GM20431 (cell line): ENCODE measurements around the gene TGFBR3.

ENCODE experiments used
- in situ Hi-C: fragments of 300-500 bp; cut with MseI, MboI; formaldehyde crosslinking; loops from one replicate; pipeline ENCODE4 v1.15.0; 2020; ENCODE audit warnings: low sequenced_read_pairs; ENCODE audit not compliant: unreplicated experiment

Gene TGFBR3

DNA sequence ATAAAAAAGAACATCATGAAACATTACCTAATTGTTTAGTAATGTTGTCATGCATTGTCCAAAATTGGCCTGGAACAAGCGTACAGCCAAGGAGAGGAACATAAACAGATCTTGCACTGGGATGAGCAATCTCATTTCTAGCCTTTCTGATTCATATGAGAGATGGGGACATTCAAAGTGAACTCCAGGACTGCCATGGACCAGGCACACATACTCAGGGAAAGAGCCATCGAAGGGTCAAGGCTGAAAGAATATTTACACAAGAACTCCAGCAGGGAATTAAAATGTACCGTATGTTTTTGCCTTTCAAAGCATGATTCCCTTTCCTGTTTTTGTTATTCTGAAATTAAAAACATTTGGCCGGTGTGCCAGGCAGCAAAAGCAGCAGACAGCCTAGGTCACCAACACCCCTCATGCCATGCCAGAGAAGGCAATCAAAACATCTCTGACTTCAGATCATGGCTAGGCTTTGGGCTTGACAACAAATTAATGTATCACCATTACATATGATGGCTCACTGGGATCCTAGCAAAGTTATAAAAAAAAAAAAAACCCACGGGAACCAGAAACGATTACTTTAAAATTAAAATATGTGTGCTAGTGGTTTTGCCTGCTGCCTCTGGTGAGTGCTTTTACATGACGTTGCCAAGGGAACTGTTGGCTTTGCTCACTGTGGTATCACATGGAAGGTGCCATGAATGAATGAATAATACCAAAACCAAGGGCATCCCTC is 159.8 kb downstream of the TGFBR3 start:
- in situ Hi-C loops, result no loop called here

DNA sequence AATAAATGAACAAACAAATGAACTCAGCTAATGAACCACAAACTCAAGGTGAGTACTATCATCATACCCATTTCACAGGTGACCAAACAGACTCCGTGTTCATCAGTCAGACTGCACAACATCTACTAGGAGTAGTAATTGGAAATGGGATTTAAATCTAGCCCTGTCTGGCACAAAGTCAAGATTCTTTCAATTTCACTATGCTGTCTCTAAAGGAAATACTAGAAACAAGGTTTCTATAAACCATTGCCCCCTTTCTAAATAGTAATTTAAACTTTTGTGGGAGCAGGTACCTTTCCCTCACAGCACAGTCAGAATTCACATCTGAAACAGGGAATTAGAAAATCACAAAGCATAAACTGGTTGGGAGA is 160.3 kb downstream of the TGFBR3 start:
- in situ Hi-C loops, result no loop called here

DNA sequence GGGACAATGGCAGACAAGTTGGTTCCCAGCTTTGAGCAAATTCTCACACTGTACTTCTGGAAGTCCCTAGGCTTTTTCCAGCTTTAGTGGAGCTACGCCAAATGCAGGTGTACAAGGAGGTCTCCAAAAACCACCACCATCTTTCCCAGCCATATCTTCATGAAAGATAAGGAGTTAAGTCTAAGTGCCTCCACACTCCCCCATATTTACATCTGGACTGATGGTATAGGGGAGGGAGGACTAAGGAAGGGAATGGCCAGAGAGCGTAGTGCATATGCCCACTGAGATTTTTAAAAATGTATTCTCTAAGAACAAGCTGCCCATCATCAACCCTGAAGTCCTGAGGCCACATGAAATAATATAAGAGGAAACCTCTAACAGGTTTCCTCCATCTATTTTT is 161.3 kb downstream of the TGFBR3 start:
- in situ Hi-C loops, result no loop called here

DNA sequence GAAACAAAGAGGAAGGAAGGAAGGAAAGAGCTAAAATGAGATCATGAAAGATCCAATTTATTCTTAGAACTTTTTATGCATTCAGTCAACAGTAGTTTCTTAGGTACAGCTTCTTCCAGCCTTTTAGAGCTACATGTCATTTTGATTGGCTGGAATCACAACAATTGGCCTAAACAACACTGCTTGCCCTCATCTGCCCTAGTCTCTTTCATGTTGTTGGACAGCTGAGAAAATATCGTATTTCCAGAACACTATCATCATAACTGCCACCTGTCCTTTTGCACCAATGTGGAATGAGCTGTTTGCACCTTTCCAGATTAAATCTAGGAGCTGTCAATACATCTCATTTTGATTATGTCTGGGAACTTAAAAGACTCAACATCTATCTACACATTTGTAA is 161.7 kb downstream of the TGFBR3 start:
- in situ Hi-C loops, result no loop called here

DNA sequence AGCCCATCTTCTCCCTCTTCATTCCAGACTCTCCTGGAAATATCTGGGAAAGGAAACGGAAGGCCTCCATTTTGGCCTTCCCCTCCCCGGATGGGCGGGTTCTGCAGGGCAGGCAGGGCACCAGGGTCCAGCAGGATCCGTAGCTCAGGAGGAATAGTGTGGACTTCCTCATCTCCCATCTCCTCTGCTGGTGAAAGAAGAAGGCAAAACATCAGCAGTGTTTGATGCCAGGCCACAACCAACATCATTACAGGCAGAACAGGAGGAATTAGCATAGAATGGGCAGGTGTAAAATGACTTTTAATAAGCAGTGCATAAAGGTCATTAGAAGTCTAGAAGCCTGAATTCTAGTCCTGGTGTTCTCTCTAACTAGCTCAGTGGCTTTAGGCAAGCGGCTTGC is 165.9 kb downstream of the TGFBR3 start:
- in situ Hi-C loops, result no loop called here

DNA sequence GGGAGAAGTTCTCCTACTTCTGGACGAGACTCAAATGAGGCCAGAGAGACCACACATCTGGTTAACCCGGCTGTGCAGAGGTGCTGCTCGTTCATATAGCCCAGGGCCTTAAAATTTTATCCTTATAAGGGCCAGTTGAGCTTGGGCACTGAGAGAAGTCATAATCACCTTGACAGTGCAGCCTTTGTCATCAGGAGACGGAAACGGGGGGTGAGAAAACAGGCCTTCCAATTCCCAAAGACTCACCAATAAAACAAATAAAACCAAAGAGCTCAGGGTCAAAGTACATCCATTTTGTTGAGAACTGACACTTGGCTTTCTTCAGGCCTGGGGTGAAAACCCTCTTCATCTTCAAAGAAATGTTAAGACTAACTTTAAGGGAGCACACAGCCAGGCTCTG is 167.1 kb downstream of the TGFBR3 start:
- in situ Hi-C loops, result no loop called here

DNA sequence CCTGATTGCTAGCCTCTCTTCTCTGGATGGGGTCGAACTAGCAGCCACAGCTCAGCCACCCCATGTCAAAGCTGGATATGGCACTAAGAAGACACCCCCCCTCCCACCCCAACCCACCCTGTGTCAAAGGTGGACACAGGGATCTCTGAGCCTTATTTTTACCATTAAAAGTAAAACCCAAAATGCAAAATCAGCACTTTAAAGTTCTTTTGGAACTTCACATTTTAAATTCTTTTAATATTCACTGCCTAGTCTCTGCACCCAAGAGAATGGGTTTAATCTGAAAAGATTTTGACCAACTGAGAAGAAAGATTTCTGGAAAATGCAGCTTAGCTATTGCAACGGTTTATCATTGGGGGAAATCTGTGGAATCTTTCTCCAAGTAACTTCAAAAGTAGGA is 167.6 kb downstream of the TGFBR3 start:
- in situ Hi-C loops, result no loop called here

DNA sequence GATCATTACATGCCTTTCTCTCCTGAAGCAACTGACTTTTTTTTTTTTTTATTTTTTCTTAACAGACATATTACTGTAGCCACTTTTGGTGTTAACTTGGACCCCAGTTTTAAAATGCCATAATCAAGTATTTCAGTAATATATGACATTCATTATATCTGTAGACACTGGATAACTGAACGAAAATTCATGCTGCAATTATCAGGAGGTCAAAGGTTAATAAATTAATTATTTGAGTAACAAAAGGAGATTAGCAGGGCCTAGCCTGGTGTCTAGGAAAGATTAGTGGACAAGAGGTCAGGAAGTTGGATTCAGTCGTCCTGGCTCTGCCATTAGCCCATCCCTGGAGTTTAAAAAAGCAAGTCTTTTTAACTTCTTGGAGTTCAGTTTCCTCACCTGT is 168.1 kb downstream of the TGFBR3 start:
- in situ Hi-C loops, result no loop called here

DNA sequence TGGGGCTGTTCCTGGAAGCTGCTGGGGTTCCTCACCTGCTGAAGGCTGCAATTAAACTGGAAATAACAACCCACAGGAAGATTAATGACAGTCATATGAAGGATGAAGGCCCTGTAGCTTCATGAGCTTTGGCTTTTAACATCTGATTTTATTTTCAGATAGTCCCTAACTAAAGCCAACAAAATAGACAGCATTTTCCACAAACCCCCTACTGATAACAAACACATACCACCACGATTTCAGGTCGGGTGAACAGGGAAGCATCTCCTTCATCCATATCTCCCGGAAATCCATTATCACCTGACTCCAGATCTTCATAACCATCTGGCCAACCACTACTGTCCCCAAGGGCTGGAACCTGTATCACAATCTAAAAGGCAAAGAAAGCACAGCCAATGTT is 169.6 kb downstream of the TGFBR3 start:
- in situ Hi-C loops, result no loop called here

DNA sequence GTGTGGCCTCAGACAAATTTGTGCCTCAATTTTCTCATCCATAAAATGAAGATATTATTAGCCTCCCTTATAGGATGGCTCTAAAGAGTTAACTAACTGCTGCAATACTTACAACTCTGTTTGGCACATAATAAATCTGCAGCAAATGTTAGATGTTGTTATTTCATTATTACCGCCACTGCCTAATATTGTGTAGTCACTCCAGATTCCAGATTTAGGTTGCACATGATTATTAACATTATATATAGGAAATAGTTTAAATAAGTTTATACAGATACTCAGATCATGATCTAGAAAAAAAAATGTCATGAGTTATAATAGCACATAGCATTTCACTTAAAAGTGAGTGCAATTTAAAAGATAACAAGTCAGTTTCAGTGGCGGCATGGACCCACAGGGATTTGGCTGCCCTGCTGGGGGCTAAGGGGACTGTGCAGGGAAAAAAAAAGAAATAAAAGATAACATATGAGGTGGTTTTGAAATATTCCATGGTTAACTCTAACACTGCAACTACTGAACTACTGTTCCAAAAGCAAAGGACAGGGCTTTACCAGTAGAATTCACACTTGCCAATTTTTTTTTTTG is 170.4 kb downstream of the TGFBR3 start:
- in situ Hi-C loops, result no loop called here

DNA sequence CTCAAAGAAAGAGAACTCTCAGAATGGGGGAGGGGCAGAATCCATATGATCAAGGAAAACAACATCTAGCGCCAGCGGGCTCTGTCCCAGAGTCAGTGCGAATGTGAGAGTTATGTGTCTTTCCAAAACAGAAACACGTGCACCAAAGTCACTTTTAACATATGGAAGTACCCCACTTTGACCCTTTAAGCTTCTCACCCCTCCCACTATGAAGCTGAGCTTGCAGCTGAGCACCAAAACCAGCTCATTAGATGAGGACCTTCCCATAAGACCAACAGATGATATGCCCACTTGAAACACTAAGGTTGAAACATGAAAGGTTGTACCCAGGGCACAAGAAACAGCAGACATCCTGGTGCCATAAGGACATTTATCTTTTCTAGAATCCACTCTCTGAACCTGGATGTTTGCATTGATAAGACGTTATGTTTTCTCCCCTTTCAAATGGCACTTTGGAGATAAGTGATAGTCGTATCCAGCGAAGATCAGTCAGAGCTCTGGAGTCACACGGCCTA is 171.0 kb downstream of the TGFBR3 start:
- in situ Hi-C loops, result no loop called here

DNA sequence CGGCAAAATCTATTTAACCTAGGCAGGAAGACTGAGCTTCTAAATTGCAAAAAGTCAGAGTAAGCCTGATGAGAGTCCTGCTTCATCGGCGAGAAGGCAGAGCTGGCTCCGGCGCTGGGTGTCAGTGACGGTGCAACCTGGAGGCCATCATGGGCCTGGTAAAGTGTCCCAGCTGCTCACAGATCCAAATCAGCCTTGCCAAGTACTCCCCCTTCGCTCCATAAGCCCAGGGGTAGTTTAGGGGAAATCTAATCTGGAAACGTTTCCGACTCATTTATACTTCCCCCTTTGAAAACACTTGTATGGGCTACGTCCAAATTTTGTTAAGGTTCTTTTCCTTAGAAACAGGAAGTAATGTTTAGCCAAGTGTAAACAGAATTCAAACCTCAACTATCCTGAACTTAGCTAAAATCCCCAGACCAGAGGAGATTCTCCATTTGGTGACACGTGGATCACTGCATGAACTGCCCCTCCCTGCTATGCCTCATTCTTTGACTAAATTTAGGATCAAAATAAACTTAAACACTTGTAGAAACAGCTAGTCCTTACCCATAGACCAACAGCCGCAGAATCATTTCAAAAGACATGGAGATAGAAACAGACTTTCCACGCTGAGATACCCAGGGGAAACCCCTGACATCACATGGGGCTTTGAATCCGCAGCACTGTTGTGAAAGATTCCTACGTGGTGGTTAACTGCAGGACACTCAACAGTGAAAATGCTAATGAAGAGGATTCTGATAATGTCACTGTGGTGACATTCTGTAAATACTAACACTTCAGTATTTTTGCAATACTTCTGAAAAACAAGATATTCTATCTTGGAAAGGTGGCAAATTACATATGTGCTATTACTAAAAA is 172.7 kb downstream of the TGFBR3 start:
- in situ Hi-C loops, result no loop called here

DNA sequence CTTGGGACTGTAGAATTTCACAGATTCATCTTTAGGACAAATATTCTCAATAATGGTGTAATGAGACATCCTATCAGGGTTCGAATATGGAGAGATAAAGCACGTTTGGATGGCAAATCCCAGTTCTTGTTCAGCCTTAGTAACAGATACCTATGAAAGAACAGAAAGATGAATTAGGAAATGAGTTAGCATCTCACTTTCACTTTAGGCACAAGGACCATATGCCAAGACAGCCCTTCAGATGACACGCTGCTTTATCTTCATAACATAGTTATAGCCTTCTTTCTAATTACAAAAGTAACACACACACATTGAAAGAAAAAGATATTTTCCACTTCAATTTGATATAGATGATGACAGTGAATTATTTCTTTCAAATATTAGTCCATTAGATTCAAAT is 173.6 kb downstream of the TGFBR3 start:
- in situ Hi-C loops, result no loop called here

DNA sequence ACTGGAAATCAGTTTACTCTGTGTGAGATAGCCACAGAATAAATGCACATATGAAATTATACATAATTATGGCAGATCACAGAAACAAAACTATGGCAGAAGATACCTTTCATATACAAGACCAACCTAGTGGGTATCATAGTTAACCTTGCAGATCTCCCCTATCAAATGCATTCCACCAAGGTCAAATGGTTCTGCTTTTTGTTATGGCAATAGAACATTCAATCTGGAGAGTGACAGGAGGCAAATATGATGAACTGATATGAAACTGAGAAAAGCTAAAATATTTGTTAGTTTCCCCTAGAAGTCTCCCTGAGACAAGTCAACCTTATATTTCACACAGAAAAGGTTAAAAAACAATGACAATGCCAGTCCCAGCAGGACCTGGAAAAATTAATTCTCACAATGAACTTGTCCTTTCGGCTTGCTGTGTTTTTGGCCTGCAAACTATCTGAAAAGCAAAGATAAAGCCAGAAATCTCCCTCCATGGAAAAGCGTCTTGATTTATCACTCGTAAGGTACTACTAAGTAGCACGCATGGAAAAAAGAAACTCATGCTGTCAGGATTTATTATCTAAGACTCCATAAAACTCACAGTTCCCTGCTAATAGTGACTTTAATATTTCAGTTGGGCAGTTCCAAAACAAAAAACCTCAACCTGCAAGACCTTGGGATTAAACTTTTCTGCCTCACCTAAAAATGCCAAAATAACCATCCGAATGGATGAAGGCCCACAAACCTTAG is 174.3 kb downstream of the TGFBR3 start:
- in situ Hi-C loops, result no loop called here

DNA sequence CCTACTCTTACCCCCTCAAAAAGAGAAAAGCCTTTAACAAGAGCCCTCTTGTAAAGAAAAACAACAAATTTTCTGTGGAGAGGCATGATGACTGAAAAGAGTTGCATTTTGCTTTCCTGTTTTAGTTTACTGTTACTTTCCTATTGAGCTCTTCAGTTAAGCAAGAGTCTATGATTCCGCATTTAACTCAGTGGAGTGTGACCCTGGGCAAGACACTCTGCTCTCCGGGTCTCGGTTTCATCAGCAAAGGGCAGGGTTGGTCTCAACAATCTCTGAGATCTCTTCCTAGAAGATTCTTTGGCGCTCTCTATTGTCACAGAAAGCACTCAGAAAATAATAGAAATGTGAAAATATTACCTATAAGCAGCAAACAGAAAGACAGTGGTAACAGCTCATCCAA is 175.7 kb downstream of the TGFBR3 start:
- in situ Hi-C loops, result no loop called here

DNA sequence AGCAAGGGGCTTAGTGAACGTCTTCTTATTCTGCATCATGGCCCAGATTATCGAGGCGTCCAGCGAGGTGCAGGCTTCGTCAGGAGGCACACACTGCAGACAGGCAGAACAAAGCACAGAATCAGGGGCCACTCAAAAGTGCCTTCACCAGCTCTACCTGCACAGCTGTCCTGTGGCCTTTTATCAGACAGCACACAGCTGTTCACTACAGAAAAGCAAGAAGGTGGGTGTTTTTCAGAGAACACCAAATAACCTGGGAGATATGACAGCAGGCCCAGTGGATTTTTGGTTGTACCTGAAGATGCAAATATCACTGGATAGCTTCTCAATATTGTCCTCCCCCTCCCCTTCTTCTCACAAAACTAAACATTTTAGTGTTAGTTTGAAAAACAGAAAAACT is 177.3 kb downstream of the TGFBR3 start:
- in situ Hi-C loops, result no loop called here

DNA sequence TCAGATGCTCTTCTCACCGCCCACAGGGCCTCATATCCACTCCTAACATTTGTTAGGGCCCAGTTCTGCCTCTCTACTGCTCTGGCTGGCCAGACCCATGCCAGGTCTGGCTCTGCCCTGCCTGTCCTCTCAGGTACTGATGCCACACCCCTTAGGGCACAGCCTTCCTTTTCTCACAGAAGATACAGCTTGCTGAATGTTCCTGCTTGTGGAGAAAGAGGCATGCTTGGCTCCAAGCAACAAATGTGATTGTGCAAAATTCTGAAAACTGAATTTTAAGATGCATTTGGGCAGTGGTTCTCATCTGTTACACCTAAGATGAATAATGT is 178.1 kb downstream of the TGFBR3 start:
- in situ Hi-C loops, result no loop called here

DNA sequence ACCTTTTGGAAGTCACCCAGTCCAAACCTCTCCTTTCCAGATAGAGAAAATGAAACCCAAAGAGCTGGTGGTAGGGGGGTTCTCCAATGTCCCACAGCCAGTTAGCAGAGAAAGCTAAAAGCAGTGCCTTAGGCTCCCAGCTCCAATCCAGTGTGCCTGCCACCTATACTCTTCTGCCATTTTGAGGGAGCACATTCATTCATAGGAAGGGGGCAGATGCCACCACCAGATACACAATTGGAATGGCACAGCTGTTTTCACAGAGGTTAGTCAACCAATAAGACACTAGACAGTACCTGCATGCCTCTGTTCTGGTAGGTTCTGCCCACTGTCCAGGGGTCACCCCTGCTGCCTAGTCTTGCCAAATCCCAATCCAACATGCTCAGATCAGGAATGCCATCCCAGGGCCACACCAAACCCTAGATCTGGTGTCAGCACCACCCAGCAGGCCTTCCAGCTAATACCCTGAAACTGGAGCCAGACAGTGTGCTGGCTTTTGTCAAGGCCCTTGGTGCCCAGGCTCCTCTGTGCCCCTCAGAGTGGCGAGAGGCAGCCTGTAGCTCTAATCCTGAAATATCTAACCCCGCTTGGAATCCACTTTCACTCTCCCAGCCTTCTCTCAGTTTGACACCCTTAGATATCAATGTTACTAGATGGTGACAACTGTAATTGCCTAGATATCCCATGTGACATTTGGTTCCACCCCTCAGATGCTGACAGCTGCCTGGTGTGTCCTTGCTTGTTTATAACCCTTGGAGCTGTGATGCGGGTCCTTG is 178.6 kb downstream of the TGFBR3 start:
- in situ Hi-C loops, result no loop called here

DNA sequence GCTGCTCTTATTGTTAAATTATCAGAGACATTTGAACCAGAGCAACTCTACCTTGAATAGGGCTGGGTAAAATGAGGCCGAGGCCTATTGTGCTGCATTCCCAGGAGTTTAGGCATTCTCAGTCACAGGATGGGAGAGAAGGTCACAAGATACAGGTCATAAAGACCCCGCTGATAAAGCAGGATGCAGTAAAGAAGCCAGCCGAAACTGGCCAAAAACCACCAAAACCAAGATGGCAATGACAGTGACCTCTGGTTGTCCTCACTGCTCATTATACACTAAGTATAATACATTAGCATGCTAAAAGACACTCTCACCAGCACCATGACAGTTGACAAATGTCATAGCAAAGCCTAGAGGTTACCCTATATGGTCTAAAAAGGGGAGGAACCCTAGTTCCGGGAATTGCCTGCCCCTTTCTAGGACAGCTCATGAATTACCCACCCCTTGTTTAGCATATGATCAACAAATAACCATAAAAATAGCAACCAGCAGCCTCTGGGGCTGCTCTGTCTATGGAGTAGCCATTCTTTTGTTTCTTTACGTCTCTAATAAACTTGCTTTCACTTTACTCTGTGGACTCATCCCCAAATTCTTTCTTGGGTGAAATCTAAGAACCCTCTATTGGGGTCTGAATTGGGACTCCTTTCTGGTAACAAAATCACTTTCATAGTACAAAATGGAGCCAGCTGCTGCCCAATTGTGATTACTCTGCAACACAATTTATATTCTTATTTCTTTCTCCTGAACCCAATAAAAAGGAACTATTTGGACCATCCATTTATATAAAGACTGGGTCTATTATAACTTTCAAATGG is 179.6 kb downstream of the TGFBR3 start:
- in situ Hi-C loops, result no loop called here
